Kidney glomerular epithelial cell (primary cell): Measurements from ENCODE around the gene TLCD4.
"Not testable (repeated sequence)": the region's sequence is repeated elsewhere in the genome, so short reads cannot be mapped to it uniquely, and the experiment has no call there.

Source experiments
- DNase-seq: peaks from one replicate; lab custom pipeline; 2025; lab: John Stamatoyannopoulos, UW

TLCD4 gene, protein sequence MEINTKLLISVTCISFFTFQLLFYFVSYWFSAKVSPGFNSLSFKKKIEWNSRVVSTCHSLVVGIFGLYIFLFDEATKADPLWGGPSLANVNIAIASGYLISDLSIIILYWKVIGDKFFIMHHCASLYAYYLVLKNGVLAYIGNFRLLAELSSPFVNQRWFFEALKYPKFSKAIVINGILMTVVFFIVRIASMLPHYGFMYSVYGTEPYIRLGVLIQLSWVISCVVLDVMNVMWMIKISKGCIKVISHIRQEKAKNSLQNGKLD

DNA sequence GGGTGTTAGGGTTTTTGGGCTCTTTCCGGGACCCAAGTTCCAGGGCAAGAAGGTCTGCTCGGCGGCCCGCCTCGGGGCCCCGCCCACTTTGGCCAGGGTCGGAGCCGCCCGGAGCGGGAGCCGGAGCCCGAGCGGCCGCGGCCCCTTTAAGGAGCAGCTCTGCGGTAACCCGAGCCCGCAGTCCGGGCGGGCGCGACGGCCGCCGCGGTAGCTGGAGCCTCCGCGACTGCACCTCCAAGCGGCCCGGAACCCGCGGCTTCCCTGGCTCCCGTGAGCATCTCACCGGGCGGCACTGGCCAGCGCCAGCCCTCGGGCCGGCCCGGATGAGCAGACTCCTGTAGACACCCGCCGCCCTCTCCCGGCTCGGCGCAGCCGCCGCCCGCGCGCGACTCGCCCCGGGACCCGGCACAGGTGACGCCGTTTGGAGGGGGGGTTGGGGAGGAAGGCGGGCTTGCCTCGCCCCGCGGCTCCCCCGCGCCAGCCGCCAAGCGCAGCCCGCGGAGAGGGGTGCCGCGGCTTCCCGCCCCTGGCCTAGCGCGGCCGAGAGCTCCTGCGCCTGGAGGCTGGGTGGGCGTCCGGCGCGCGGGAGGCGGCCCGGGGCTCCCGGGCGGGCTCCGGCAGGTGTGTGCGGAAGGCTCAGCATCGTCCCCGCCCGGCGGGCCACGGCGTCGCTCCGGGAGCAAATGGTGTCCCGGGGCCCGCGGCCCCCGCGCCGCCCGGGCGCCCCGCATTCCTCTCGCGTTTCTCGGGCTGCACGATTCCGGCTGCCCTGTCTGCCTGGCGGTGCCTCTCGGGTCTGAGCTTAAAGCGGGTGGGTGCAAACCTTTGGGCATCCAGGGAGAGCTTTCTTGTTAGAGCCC, at the start of gene TLCD4:
Gene TLCD4, plus strand, starts transcription at position 149 of the 860 bp plus-strand sequence. CDS start 26,547 bp downstream, outside the sequence.
- no peak for DNase-seq

DNA sequence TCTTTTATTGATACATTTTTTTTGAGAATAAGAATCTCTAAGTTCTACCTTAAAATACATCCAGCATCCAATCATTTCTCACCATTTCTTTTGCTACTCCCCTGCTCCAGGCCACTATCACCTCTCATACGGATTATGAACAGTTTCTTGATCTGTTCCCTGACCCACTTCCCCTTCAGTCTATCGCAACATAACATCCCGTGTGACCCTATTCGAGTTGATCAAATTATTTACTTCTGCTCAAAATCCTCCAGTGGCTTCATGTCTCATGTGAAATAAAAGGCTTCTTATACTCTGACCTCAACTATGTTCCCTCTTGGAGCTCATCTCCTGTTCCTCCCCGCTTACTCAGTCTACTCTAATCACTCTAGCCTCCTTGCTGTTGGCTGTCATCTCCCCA, 49.6 kb upstream of the TLCD4 start:
- no peak for DNase-seq

- peak; percentile 24 for DNase-seq
Measured at GRCh38 chr1:95068956-95069709, 48.0 kb upstream of the TLCD4 start.

GRCh38 chr1:95069710-95070093, 47.5 kb upstream of the TLCD4 start:
- no peak for DNase-seq

DNA sequence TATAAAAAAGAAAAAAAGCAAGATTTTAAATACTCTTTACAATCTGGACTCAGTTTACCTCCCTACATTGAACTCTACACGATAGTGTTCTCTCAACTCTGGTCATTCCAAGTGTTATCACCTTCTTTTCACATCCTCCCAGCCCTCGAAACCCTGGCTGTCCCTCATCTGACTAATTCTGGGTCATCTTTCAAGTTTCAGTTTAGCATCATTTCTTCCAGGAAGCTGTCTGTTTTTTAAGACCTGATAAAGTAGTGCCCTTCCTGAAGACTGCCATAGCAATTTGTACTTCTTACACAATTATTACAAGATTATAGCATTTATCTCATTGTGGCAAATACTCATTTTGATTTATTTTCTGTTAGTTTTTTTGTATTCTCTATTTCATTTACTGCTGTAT, 45.6 kb upstream of the TLCD4 start:
- DNase-seq: no peak

- DNase-seq: no peak
Measured at GRCh38 chr1:95072117-95072516, 45.0 kb upstream of the TLCD4 start.

DNA sequence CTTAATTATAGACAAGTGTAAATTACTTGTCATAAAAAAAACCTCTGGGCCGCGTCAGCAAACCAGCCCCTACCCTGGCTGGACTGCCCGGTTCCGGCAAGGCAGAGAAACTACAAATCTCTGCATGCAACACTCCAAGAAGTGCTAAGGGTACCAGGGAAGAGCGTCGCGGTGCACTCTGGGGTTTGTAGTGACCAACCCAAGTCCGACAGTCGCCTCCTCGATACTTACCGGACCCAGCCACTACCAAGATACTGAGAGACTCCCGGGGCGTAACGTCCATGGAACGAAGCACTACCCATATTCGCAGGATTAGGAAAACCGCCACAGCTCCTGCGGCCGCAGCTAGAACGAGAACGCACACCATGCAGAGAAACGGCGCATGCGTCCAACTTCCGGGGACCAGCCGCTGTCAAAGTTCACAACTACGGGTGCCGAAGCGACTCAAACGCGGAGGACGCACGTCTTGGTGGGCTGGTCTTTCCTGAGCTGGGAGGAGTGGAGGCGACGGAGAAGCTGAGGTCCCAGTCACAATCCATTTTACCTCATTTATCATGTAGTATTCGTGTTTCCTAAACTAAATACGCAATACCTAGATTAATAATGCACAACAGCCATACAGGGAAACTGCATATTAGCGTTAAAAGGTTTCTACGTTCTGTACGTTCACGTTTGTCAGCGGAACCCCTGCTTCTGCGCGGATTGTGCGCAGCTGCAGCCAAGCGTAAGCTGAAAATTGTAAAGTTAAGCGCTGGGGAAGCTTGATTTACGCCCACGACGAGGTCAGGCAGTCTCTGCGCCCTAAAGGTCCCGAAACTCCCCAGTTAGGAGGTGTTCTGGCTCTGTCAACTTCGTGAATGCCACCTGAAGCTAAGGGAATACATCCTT, 44.4 kb upstream of the TLCD4 start, which contains the start of gene ALG14:
Gene ALG14, minus strand, starts transcription at position 420 of the 888 bp plus-strand sequence. Its CDS starts 53 bp downstream, at position 367.
- DNase-seq: peak; percentile 97

DNA sequence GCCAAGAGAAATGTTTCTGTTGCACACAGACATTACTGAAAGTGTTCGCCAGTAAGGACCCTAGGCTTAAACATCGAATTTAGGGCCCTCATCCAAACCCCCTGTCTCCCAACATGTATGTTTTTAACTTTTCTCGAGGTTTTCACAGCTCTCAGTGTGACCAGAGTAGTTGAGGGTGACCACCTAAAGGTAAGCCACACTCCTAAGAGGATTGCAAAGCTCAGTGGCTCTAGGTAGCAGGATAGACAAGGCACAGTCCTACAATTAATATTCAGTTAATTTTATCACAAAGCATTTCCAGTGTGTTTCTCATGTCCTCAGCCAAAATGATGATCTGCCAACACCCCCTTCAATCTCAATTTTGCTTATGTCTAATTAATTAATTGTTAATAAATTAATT, 43.7 kb upstream of the TLCD4 start:
- no peak for DNase-seq

DNA sequence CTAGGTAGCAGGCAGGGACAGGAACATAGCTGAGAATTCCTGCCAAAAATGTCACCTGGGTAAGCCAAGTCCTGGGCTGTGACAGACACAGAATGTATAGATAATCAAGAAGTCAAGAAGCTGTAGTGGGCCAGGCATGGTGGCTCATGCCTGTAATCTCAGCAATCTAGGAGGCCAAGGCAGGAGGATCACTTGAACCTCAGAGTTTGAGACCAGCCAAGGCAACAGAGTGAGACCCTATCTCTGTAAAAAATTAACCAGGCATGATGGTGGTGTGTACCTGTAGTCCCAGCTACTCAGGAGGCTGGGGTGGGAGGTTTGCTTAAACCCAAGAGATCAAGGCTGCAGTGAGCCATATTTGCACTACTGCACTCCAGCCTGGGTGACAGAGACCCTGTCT, 41.1 kb upstream of the TLCD4 start:
- DNase-seq: no peak

- DNase-seq: no peak
Measured at GRCh38 chr1:95080446-95080845, 36.7 kb upstream of the TLCD4 start.

DNA sequence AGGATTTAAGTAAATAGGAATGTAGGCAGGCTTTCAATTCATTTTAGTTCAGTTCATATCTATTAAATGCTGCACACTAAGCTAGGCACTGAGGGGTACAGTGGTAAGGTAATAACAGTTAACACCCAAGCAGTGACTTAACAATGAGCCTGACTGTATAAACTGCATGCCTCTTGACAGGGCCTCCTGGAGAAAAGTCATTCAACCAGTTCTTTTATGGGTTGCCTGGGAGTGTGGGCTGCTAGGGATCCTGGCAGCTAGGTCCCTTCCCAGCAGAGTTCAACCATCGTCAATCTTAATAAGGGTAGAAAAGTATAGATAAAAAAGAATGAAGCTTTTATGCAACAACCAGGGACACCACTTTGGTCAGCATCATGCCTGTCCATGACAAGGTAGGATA, 36.3 kb upstream of the TLCD4 start:
- no peak for DNase-seq

GRCh38 chr1:95084317-95085176, 32.6 kb upstream of the TLCD4 start:
- DNase-seq: peak; percentile 25

- DNase-seq: no peak
Measured at GRCh38 chr1:95085376-95085775, 31.8 kb upstream of the TLCD4 start.

- DNase-seq: peak; percentile 78
Measured at GRCh38 chr1:95086949-95087533, 30.1 kb upstream of the TLCD4 start.

- DNase-seq: no peak
Measured at GRCh38 chr1:95088303-95088702, 28.9 kb upstream of the TLCD4 start.

GRCh38 chr1:95089650-95090287, 27.4 kb upstream of the TLCD4 start:
- DNase-seq: no peak

DNA sequence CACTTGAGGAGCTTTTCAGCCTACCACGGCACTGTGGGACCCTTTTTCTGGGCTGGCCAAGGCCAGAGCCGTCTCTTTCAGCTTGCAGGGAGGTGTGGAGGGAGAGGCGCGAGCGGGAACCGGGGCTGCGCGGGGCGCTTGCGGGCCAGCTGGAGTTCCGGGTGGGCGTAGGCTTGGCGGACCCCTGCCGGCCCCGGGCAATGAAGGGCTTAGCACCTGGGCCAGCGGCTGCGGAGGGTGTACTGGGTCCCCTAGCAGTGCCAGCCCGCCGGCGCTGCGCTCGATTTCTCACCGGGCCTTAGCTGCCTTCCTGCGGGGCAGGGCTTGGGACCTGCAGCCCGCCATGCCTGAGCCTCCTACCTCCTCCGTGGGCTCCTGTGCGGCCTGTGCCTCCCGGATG, 25.9 kb upstream of the TLCD4 start:
- not testable (repeated sequence) for DNase-seq

GRCh38 chr1:95092891-95093290, 24.3 kb upstream of the TLCD4 start:
- peak; percentile 25 for DNase-seq

DNA sequence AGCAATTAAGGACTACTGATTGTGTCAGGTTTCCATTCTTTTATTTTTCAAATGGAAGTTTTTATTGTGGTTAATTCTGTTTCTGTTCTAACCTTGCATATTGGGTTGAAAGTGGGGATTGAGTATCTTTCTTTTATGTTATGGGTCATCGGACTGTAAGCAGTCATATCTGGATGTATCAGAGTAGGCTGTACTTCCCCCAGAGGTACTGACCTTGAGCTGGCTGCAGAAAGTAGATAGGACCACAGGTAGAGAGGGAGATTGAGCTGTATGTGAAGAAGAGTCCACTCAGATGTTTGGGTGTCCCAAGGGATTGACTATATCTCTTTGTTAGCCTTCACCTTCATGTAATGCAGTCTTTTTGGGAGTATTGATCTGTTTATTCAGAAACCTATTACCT, 23.9 kb upstream of the TLCD4 start:
- DNase-seq: no peak

- DNase-seq: no peak
Measured at GRCh38 chr1:95094923-95095322, 22.2 kb upstream of the TLCD4 start.
